Measurements from ENCODE around the gene GALNT14.

GRCh38 chr2:30880516-30880915 lies 257.7 kb downstream of the GALNT14 start:
- TF ChIP-seq, protein P1, sequence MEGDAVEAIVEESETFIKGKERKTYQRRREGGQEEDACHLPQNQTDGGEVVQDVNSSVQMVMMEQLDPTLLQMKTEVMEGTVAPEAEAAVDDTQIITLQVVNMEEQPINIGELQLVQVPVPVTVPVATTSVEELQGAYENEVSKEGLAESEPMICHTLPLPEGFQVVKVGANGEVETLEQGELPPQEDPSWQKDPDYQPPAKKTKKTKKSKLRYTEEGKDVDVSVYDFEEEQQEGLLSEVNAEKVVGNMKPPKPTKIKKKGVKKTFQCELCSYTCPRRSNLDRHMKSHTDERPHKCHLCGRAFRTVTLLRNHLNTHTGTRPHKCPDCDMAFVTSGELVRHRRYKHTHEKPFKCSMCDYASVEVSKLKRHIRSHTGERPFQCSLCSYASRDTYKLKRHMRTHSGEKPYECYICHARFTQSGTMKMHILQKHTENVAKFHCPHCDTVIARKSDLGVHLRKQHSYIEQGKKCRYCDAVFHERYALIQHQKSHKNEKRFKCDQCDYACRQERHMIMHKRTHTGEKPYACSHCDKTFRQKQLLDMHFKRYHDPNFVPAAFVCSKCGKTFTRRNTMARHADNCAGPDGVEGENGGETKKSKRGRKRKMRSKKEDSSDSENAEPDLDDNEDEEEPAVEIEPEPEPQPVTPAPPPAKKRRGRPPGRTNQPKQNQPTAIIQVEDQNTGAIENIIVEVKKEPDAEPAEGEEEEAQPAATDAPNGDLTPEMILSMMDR (IDR thresholded peaks at IDR 0.05), result no peak
- TF ChIP-seq EP300 (IDR thresholded peaks at IDR 0.05; ENCODE audit: low read depth), result no peak

All from transverse colon (tissue), 3 donors.